Measurements from ENCODE around the gene BCL10.

BCL10 gene

GRCh38 chr1:85276215-85276977 lies at the start of gene BCL10:
TSS of gene BCL10 (minus strand) at chr1:85276632. CDS start at chr1:85276352, 280 bp downstream.
- no peak for TF ChIP-seq CTCF (IDR thresholded peaks at IDR 0.05)

- no peak for TF ChIP-seq CTCF (IDR thresholded peaks at IDR 0.05)
These were observed 49.5 kb upstream of the BCL10 start for GRCh38 chr1:85325920-85326319.

GRCh38 chr1:85323770-85324169 lies 47.3 kb upstream of the BCL10 start:
- TF ChIP-seq CTCF (IDR thresholded peaks at IDR 0.05): no peak

GRCh38 chr1:85322655-85323054 lies 46.2 kb upstream of the BCL10 start:
- no peak for TF ChIP-seq CTCF (IDR thresholded peaks at IDR 0.05)

- no peak for TF ChIP-seq CTCF (IDR thresholded peaks at IDR 0.05)
These were observed 45.0 kb upstream of the BCL10 start for GRCh38 chr1:85321237-85321964.

- TF ChIP-seq CTCF (IDR thresholded peaks at IDR 0.05): no peak
These were observed 44.1 kb upstream of the BCL10 start for GRCh38 chr1:85320371-85321131.

- TF ChIP-seq CTCF (IDR thresholded peaks at IDR 0.05): no peak
These were observed 43.5 kb upstream of the BCL10 start for GRCh38 chr1:85319931-85320330.
